ENCODE results near the gene PID1. TPM values are rescaled to one million over a fixed set of nuclear protein-coding genes. Genes with fewer than 3 reads are reported as not detected.

Gene PID1
- total RNA-seq, 2 donors from 2014 or later, result 30.2 to 40.3 TPM

GRCh38 chr2:229240984-229241491 is 30.0 kb downstream of the PID1 start:
- no peak overlapping the region for H3K27ac ChIP-seq
- no peaks in the 10 kb centered on the region for H3K9me3 ChIP-seq
- no peaks in the 10 kb centered on the region for H3K36me3 ChIP-seq
- H3K27me3 ChIP-seq, result no peaks in the 10 kb centered on the region
- H3K4me1 ChIP-seq, result no peaks in the 10 kb centered on the region
- DNase-seq, result no peak
- H3K9ac ChIP-seq (ENCODE audit: low read depth in 2 of 2, low read length in 2 of 2), result no peak overlapping the region
- H3K4me3 ChIP-seq, result no peak overlapping the region
- no peak for TF ChIP-seq CTCF (IDR thresholded peaks at IDR 0.05)
- intact Hi-C loops (cut with DNase I), result no loop called here

GRCh38 chr2:229239021-229239420 is 32.1 kb downstream of the PID1 start:
- Histone ChIP-seq H3K9ac (ENCODE audit: low read depth in 2 of 2, low read length in 2 of 2) (no peak overlapping the region), H3K4me1 (no peaks in the 10 kb centered on the region), H3K27me3 (no peaks in the 10 kb centered on the region), H3K27ac (no peak overlapping the region), H3K4me3 (no peak overlapping the region), H3K9me3 (no peaks in the 10 kb centered on the region), H3K36me3 (no peaks in the 10 kb centered on the region)
- intact Hi-C loops (cut with DNase I), result no loop called here
- DNase-seq, result no peak
- no peak for TF ChIP-seq CTCF (IDR thresholded peaks at IDR 0.05)

GRCh38 chr2:229237270-229237669 is 33.8 kb downstream of the PID1 start:
- Histone ChIP-seq H3K36me3 (no peaks in the 10 kb centered on the region), H3K9ac (ENCODE audit: low read depth in 2 of 2, low read length in 2 of 2) (no peak overlapping the region), H3K27ac (no peak overlapping the region), H3K27me3 (no peaks in the 10 kb centered on the region), H3K9me3 (no peaks in the 10 kb centered on the region), H3K4me3 (no peak overlapping the region), H3K4me1 (no peaks in the 10 kb centered on the region)
- TF ChIP-seq CTCF (IDR thresholded peaks at IDR 0.05), result no peak
- no peak for DNase-seq
- intact Hi-C loops (cut with DNase I), result no loop called here

- no peak overlapping the region for H3K27ac ChIP-seq
- TF ChIP-seq CTCF (IDR thresholded peaks at IDR 0.05), result no peak
- DNase-seq, result no peak
Observed at GRCh38 chr2:229235131-229235914, 35.8 kb downstream of the PID1 start.

GRCh38 chr2:229231885-229232284 is 39.2 kb downstream of the PID1 start:
- DNase-seq, result no peak
- H3K4me1 ChIP-seq, result no peaks in the 10 kb centered on the region
- no peaks in the 10 kb centered on the region for H3K27me3 ChIP-seq
- H3K9ac ChIP-seq (ENCODE audit: low read depth in 2 of 2, low read length in 2 of 2), result no peak overlapping the region
- TF ChIP-seq CTCF (IDR thresholded peaks at IDR 0.05), result no peak
- H3K9me3 ChIP-seq, result no peaks in the 10 kb centered on the region
- no peak overlapping the region for H3K27ac ChIP-seq
- H3K36me3 ChIP-seq, result no peaks in the 10 kb centered on the region
- no peak overlapping the region for H3K4me3 ChIP-seq
- intact Hi-C loops (cut with DNase I), result no loop called here

More at GRCh38 chr2:229235131-229235914, 35.8 kb downstream of the PID1 start:
- Histone ChIP-seq H3K36me3 (no peaks in the 10 kb centered on the region), H3K4me1 (no peaks in the 10 kb centered on the region), H3K27me3 (no peaks in the 10 kb centered on the region), H3K9me3 (no peaks in the 10 kb centered on the region), H3K9ac (ENCODE audit: low read depth in 2 of 2, low read length in 2 of 2) (no peak overlapping the region), H3K4me3 (no peak overlapping the region)
- intact Hi-C loops (cut with DNase I), result no loop called here

Data from colonic mucosa (tissue), 4 donors.